HG02970 (cell line): ENCODE measurements around the gene SLC6A13.
"Not testable (repeated sequence)": the region's sequence is repeated elsewhere in the genome, so short reads cannot be mapped to it uniquely, and the experiment has no call there.

ENCODE experiments used
- ATAC-seq: cut with Tn5 transposase; IDR thresholded peaks from one replicate; pipeline ENCODE4 v1.9.1; 2021; ENCODE audit warnings: mild to moderate bottlenecking, moderate library complexity, moderate number of reproducible peaks; ENCODE audit not compliant: unreplicated experiment, low FRiP score

SLC6A13 gene

DNA sequence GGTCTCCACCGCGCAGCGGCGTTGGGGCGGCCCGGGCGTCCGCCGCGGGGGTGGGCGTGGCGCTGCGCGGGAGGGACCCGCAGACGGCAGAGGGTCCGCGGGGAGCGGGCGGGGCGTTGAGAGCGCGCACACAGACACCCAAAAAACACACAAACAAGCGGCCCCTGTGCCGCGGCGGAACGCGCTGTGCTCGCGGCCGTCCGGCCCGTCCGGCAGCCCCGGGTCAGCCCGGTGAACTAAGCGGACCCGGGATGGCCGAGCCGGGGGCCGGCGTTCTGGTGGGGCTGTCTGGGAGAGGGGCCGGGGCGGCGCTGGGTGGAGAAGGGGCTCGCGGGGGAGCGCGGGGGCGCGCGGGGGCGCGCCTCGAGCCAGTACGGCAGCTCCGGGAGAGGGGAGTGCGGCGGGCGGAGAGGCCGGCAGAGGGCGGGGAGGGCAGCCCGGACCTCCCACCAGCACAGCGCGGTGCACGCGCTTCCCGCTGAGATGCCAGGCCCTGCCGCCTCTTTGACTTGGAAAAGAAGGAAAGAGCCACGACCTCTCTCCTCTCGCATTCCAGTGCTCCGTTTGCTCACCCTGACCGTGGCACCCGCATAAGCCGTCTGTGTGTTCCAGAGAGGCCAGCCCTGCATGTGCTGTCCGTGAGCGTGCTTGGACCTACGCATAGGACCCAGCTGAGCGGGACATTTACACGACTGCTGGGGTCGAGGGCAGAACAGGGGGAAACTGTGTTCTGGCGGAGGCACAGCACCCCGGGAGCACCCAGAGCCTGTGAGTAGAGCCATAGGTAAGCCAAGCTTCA, 59.0 kb downstream of the SLC6A13 start:
- ATAC-seq = no peak

DNA sequence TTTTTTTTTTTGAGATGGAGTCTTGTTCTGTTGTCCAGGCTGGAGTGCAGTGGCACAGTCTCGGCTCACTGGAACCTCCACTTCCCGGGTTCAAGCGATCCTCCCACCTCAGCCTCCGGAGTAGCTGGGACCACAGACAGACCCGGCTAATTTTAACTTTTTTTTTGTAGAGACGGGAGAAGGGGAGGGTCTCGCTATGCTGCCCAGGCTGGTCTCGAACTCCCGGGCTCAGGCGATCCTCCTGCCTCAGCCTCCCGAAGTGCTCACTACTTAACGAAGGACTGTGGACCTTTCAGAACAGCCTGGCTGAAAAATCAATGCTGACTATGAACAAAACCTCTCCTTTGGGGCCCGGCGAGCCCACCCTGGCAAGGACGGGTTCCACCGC, 59.6 kb downstream of the SLC6A13 start:
- no peak for ATAC-seq

DNA sequence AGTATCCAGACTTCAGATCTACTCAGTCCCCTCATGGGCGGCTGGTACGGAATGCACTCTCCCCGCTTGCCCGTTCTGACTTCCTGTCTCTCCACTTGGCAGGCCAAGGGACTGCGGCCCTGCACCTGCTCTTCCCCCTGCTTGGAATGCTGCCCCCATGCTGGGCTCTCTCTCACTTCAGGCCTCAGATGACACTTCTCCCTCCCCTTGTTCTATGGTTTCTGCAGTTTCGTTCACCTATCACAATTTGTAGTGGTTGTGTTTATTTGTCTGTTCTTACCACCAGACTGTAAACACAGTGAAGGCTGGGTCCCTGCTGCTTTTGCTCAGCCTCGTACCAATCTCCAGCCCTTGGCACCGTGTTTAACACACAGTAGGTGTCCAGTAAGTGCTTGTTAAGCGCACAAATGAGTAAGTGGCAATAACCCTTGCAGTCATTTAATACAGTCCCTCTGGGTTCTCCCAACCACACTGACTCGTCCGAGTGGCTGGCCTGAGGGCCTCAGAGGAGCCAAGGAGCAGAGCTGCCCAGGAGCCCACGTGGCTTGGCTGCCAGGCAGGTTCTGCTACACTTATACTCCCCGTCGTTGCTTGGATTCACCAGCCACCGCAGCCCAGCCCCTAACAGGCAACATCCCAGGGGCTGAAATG, 60.4 kb downstream of the SLC6A13 start:
- no peak for ATAC-seq

DNA sequence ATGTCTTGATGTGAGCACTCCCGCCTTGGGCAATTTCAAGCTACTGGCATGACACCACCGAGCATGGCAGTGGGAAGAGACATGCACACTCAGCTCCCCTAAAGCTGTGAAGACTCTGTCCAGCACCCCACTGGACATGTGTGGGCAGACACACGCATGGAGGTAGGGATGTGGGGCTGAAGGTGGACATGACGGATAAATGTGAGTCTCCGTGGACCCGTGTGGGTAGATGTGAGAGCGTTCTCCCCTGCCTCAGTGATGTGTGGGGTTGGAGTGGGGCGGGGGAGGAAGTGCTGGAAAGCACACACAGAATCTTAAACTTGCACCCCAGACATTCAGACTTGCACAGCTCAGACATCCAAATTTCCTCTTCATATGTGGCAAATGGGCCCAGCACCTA, 61.3 kb downstream of the SLC6A13 start:
- ATAC-seq = no peak

DNA sequence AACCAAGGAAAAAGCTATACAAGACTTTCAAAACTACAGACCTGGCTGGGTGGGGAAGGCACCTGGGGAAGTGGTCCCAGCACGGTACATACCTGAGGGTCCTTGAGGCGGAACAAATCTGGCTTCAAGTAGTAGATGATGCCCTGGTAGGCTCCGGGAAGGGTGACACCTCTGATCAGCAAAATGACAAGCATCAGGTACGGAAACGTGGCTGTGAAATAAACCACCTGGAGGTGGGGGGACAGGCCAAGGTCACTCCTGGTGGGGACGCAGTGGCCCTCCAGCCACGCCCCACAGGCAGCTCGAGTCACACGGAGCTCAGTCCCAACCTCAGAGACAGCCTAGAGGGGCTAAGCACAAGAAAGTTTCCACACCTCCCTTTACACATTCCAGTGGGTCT, 63.9 kb downstream of the SLC6A13 start:
- ATAC-seq = no peak

DNA sequence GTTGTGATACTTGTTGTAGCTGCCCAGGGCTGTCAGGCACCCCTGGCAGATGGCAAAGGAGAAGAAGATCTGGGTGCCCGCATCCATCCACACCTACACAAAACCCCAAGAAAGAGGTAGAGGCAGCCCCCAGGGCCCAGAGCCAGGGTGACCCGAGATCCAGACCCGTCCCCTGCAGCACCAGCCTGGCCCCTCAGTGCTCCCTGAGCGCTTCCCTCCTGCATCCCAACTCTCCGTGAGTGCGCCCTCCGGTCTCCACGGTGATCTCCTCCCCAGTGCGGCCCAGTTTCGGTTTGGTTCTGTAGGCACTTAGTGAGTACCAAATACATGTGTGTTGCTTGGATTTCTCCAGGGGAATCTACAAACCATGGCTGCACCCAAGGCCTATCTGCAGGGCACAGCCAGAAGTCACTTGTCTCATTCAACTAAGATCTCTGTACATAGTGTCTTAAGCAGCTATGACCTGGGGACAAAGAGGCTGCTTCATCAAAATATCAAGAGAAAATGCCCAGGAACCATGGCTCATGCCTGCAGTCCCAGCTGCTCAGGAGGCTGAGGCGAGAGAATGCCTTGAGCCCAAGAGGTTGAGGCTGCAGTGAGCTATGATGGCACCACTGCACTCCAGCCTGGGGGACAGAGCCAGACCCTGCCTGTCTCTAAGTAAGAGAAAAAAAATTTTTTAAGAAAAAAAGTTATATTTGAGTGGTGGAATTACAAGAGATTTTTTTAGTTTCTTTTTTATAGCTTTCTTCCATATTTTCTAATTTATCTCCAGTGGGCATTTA, 64.5 kb downstream of the SLC6A13 start:
- ATAC-seq = no peak

DNA sequence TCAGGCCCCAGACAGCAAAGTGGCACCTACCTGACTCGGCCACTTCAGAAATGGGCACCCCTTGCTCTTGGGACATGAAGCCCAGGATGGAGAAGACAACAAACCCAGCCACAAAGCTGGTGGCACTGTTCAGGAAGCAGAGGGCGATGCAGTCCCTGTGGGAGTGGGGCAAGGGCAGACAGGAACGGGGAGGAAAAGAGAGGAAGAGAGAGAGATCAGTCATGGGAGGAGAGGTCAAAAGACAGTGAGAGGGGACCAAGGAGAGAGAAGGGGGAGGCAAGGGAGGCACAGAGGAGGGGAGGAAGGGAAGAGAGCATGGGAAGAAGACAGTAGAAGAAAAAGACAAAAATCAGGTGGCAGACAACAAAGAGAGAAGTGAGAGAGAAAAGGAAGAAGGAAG, 65.3 kb downstream of the SLC6A13 start:
- no peak for ATAC-seq

DNA sequence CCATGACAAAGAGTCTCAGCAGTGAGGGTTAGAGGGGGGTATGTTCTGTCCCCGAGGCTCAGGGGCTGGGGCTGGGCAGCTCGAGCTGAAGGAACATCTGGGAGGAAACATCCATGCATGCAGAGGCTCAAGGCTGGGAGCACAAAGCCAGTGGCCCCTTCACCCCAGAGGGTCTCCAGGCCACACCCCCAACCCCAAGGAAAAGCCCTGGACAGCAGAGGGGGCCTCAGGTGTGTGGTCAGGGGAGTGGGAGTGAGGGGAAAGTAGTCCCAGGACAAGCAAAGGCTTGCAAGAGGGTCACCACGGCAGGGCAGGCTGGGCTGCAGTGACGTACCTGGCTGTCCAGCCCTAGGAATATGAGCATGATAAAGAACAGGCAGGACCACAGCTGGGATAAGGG, 66.2 kb downstream of the SLC6A13 start:
- ATAC-seq = no peak

DNA sequence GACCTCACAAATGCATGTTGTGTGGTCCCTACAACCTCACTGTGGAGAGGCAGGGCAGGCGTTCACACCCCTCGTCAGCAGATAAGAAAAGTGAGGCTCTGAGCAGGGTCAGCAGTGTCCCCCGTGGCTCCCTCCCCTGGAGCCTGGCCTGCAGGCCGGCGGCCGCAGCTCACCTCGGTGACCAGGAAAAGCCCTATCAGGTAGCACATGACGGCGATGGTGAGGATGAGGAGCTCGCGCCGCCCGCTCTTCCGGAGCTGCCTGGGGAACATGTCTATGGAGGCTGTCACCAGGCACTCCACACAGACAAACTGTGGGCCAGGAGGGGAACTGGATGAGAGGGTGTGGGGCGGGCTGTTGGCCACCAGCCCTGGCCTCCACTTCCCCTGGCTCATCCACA, 66.7 kb downstream of the SLC6A13 start:
- no peak for ATAC-seq

DNA sequence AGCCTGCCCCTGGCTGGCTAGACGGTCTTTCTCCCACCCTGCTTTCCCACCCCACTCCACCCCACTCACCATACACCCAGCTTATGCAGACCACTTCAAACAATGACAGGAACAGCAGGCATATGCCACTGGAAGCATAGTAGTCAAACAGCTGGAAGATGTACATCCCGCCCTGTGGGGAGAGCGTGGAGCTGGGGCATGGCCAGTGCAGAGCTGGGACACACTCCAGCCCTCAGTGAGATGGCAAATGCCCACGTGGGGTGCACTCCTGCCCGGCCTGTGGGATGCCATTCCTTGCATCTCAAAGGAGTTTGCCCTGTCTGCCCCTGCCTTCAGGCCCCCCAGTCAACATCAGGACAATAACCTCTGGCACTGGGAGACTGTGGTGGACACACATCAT, 67.5 kb downstream of the SLC6A13 start:
- ATAC-seq = no peak

DNA sequence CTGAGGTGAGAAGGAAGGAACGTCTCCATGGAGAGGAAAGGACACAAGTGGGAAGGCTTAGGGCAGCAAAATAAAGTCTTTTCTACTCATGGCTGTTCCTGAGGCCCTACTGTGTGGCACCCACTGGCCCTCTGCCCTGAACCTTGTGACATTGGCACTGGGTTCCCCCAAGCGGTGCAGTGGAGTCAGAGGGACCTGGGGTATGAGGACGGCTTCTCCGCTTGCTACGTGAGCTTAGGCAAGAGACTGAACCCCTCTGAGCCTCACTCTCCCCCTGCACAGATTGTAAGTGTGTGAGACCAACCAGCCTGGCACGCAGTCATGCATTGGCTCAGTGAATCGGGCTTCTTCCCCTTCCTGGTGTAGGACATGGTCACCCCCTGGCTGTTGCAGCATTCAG, 68.4 kb downstream of the SLC6A13 start:
- ATAC-seq = no peak

DNA sequence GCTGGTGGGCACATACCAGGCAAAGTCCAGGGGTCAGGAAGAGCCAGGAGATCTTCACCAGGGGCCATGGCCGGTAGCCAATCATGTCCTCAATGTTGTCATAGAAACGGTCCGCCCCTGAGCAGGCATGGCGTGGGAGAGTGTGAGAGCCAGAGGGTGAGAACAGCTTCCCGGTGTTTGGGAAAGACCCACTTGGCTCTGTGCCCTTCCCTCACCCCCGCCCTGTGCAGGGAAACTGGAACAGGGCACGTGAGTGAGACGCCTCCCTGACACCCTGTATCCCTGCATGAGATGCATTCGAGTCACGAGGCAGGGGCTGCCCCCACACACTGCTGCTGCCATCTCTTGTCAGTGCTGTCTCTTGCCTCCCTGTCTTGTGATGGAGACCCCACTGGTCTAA, 69.4 kb downstream of the SLC6A13 start:
- no peak for ATAC-seq

DNA sequence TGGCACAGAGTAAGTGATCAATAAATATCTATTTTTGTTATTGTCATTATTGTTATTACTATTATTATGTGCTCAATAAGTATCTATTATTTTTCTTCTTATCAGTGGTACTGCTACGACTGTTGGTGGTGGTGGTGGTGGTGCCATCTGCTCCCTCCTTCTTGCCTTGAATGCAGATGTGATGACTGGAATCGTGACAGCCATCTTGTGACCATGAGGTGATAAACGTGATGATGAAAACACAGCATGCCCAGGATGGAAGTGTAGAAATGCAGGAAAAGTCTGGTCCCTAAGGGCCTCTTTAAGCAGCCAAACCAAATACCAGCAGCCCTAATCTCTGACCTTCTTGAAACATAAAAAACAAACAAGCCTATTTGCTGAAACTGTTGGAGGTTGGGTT, 71.1 kb downstream of the SLC6A13 start:
- ATAC-seq = no peak

DNA sequence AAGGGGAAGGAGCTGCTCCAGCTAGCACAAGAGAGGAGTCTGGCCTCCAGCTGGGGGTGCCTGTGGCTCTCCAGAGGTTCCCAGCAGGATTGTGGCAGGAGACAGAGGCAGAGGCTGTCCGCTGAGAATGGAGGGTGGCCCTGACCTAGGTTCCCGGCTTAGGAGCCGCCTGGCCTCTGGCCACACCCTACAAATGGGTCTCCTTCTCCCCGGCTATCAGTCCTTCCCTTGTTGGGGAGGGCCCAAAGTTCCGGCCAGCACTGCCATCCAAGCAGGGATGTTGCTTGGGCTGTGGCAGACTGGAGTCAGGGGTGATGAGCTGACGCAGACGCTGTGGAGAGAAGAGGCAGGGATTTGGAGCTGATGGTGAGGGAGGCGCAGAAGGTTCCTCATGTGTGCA, 71.8 kb downstream of the SLC6A13 start:
- ATAC-seq = no peak

DNA sequence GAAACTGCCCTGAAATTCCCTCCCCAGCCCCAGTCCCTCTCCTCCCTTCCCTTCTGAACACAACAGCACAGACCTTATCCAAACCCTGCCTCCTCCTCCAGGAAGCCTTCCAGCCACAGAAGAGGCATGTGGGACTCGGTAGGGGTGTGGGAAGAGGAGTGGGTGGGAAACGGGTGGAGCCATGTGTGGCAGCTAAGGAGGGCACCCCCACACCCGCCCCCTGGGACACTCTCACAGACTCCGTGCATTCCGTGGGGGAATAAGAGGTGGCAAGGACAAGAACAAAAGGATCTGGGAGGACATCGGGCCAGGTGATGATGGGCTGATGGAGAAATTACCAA, 73.0 kb downstream of the SLC6A13 start:
- no peak for ATAC-seq

DNA sequence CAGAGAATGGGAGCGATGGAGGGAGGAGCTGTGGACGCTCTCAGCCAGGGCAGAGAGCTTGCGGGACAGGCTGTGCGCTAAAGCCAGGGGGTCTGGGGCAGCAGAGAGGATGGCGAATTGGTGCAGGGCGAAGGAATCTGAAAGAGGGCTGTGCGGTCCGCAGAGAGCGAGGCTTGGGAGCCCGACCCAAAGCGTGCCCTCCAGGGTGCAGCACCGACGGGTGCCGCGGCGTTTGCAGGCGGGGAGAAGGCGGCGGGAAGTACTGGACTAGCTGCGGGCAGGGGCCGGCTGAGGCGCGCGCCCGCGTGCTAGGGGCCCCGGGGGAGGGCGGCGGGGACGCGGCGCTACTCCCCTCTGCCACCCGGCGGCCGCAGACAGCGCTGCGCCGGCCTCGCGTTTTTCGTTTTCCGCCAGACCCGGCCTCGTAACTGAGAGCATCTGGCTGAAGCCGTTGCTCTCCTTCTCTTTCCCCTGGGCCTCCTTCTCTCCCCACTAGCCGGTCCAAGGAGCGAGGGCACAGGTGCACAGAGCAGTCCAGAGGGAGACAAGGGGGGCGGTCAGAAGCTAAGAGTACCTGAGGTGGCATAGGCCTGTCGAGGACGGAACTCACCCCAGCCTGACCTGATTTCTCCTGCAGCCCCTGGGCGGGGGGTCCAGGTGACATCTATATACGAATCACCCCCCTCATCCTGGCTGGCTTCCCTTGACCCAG, 73.6 kb downstream of the SLC6A13 start:
- ATAC-seq = no peak

DNA sequence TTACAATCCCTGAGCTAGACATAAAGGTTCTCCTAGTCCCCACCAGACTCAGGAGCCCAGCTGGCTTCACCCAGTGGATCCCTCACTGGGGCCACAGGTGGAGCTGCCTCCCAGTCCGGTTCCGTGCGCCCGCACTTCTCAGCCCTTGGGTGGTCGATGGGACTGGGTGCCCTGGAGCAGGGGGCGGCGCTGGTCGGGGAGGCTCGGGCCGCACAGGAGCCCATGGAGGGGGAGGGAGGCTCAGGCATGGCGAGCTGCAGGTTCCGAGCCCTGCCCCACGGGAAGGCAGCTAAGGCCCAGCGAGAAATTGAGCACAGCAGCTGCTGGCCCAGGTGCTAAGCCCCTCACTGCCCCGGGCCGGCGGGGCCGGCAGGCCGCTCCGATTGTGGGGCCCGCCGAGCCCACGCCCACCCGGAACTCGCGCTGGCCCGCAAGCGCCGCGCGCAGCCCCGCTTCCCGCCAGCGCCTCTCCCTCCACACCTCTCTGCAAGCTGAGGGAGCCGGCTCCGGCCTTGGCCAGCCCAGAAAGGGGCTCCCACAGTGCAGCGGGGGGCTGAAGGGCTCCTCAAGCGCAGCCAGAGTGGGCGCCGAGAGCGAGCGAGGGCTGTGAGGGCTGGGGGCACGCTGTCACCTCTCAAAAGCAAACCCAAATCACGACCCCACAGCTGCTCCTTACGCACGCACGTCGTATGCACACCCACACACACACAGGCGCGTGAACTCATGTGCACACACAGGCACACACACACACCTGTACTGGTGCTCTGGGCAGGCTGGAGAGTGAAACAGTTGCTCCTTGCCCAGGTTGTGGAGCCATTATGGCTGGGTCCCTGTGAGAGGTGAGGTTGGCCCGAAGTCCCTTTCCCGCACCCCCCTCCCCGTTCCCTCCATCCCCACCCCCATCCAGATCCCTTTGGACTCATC, 74.4 kb downstream of the SLC6A13 start:
- not testable (repeated sequence) for ATAC-seq

DNA sequence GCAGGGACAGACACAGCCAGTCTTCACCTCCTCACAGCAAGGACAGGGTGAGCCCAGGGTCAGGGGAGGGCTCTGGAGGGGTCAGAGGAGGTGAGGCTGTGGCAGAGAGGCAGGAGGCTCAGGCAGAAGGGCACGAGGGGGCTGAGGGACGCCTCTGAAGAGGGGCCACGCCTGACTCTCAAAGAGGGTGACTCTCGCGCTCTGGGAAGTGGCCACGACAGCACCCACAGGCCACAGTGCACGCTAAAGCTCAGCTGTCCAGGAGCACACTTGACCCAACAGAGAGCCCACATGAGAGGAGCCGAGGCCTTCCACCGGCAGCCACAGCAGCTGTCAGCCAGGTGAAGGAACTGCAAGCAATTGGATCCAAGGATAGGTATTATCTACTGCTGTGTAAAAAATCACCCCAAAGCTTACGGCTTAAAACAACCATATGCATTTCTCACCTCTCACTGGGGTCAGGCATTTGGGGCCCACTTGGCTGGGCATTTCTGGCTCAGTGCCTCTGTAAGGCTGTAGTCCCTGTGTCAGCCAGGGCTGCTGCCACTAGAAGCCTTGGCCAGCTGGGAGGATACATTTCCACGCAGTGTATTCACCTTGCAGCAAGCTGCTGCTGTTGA, 76.5 kb downstream of the SLC6A13 start:
- no peak for ATAC-seq

DNA sequence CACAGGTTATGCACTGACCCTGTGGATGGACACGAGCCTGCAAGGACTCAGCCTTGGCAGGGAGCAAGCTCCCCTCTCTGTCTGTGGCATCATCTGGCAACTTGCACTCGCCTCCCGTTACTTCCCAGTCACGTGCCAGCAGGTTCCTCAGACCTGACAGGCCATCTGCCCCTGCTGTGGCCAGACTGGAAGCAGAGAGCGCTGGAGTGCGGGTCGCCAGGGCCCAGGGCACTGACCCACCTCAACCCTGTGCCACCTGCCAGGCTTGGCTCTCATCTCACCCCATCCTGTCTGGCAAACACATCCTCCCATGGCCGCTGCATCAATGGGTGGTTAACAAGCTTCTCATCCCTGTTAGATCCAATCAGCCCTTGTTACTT, 77.1 kb downstream of the SLC6A13 start:
- ATAC-seq = no peak
